ENCODE results near the gene GRIK2.

- no peak for TF ChIP-seq CTCF (conservative IDR thresholded peaks at IDR 0.05)
- no peak for TF ChIP-seq EZH2 (IDR thresholded peaks at IDR 0.05; ENCODE audit: low read depth)
Measured at GRCh38 chr6:101585501-101585900, 192.0 kb downstream of the GRIK2 start.

All from PC-9 (cell line).